ENCODE data around the gene PDE6G.

PDE6G gene

GRCh38 chr17:81656118-81656743 lies at the start of gene PDE6G:
TSS of gene PDE6G (minus strand) at chr17:81656542. CDS start at chr17:81653305, 3,237 bp downstream.
- DNase-seq = no peak

- no peak for DNase-seq
Observed at GRCh38 chr17:81705518-81706231, 49.3 kb upstream of the PDE6G start.

- DNase-seq = no peak
Observed at GRCh38 chr17:81703747-81704654, 47.7 kb upstream of the PDE6G start.

GRCh38 chr17:81702934-81703746 lies 46.8 kb upstream of the PDE6G start, which contains the start of gene MRPL12:
TSS of gene MRPL12 (plus strand) at chr17:81703367. CDS start at chr17:81703502, 135 bp downstream.
- peak; percentile 91 for DNase-seq

- peak; percentile 29 for DNase-seq
Observed at GRCh38 chr17:81701288-81702071, 45.1 kb upstream of the PDE6G start.

- no peak for DNase-seq
Observed at GRCh38 chr17:81700353-81701287, 44.3 kb upstream of the PDE6G start.

- no peak for DNase-seq
Observed at GRCh38 chr17:81697261-81698044, 41.1 kb upstream of the PDE6G start.

GRCh38 chr17:81696218-81696941 lies 40.0 kb upstream of the PDE6G start:
- no peak for DNase-seq

GRCh38 chr17:81695801-81696200 lies 39.5 kb upstream of the PDE6G start:
- DNase-seq = no peak

GRCh38 chr17:81695211-81695610 lies 38.9 kb upstream of the PDE6G start:
- no peak for DNase-seq

- no peak for DNase-seq
Observed at GRCh38 chr17:81694810-81695209, 38.5 kb upstream of the PDE6G start.

GRCh38 chr17:81693509-81694210 lies 37.3 kb upstream of the PDE6G start:
- no peak for DNase-seq

GRCh38 chr17:81691608-81692007 lies 35.3 kb upstream of the PDE6G start:
- no peak for DNase-seq

- DNase-seq = no peak
Observed at GRCh38 chr17:81691196-81691595, 34.9 kb upstream of the PDE6G start.

- DNase-seq = no peak
Observed at GRCh38 chr17:81690549-81690948, 34.2 kb upstream of the PDE6G start.

- no peak for DNase-seq
Observed at GRCh38 chr17:81690066-81690465, 33.7 kb upstream of the PDE6G start.

- no peak for DNase-seq
Observed at GRCh38 chr17:81688616-81689015, 32.3 kb upstream of the PDE6G start.

Data from EL (cell line).